Measurements from ENCODE around the gene NRARP. TPM values are rescaled to one million over a fixed set of nuclear protein-coding genes. Genes with fewer than 3 reads are reported as not detected.

The NRARP gene
- total and polyA plus RNA-seq, 2 of the 13 experiments (the other 11 are each of a cell fraction or from before 2014, with no cell fraction given) = 0.22 to 0.46 TPM

GRCh38 chr9:137301081-137301947, 757 bp downstream of the NRARP start (continued):
- TF ChIP-seq ZBTB40 (IDR thresholded peaks at IDR 0.05) (no peak), ZBTB40 (CRISPR knock-in tag; IDR thresholded peaks at IDR 0.05) (peak; percentile 47; the same call in 1 of the 2 replicates), NKX3-1 (CRISPR knock-in tag; IDR thresholded peaks at IDR 0.05) (peak; percentile 43; the same call in 1 of the 2 replicates), HOXA9 (CRISPR knock-in tag; IDR thresholded peaks at IDR 0.05; ENCODE audit: borderline replicate concordance) (0 out of 2 replicates have a peak, but pooled peaks have one; percentile 12), ZNF616 (CRISPR knock-in tag; IDR thresholded peaks at IDR 0.05; ENCODE audit: low read depth) (0 out of 2 replicates have a peak, but pooled peaks have one; percentile 31), KDM2A (CRISPR knock-in tag; IDR thresholded peaks at IDR 0.05; ENCODE audit: borderline replicate concordance, low read depth) (peak; percentile 46; the same call in 1 of the 2 replicates), MAFG (CRISPR knock-in tag; IDR thresholded peaks at IDR 0.05) (no peak), MAX (IDR thresholded peaks at IDR 0.05) (peak; percentile 66), CSRNP2 (CRISPR knock-in tag; conservative IDR thresholded peaks at IDR 0.05; ENCODE audit: low read depth) (no peak), UBTF (CRISPR knock-in tag; IDR thresholded peaks at IDR 0.05) (peak; percentile 46), ZNF703 (CRISPR knock-in tag; IDR thresholded peaks at IDR 0.05; ENCODE audit: borderline replicate concordance) (no peak), NFE2 (CRISPR knock-in tag; IDR thresholded peaks at IDR 0.05) (no peak), SNAPC2 (CRISPR knock-in tag; IDR thresholded peaks at IDR 0.05) (no peak), ZBTB3 (CRISPR knock-in tag; IDR thresholded peaks at IDR 0.05; ENCODE audit: borderline replicate concordance, low read depth) (0 out of 2 replicates have a peak, but pooled peaks have one; percentile 22), PHF21A (CRISPR knock-in tag; IDR thresholded peaks at IDR 0.05) (0 out of 2 replicates have a peak, but pooled peaks have one; percentile 20)
